Measurements from ENCODE around the gene RRM1.

GRCh38 chr11:4074266-4074665 lies 20.3 kb upstream of the RRM1 start:
- TF ChIP-seq CTCF (IDR thresholded peaks at IDR 0.05) = no peak
- TF ChIP-seq POLR2A (IDR thresholded peaks at IDR 0.05) = no peak

Measured in uterus (tissue), 2 donors.